ENCODE measurements around the gene CARM1. TPM values are rescaled to one million over a fixed set of nuclear protein-coding genes. Genes with fewer than 3 reads are reported as not detected.

Gene CARM1
- total RNA-seq, 1 experiment from 2014 or later: 103 TPM

DNA sequence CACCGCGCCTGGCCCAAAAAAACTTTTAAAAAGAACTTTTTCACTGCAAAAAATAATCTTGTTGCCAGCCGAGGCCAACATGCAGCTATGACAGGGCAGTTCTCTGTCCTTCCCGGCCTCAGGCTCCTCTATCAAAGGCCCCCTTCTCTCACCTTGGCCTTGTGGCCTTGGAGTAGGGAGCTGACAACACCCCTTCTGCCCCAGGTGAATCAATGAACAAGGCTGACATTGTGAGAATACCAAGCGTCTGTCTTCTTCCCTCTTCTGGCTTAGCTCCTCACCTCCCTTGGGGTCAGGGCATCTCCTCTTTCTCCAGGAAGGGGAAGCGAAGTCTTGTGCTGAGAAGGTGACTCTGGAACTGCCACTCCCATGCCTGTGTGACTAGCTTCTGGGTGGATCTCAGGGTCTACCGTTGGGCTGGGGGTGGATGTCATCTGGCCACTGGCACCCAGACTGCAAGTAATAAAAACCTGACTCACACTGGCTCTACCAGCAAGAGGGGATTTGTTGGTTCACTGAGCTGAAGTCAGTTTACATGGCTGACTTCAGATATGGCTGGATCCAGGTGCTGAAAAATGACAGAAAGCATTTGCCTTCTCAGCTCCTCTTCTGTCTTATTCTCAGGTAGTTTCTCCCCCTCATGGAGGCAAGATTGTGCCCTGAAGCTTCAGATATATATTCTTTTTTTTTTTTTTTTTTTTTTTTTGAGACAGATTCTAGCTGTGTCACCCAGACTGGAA lies 16.8 kb upstream of the CARM1 start:
- no peak overlapping the region for H3K4me3 ChIP-seq (replicated peaks in 1 of 2; ENCODE audit: low read depth in 1 of 2, low read length in 2 of 2)
- intact Hi-C loops (cut with micrococcal nuclease): no loop called here
- no peak overlapping the region for H3K9ac ChIP-seq (ENCODE audit: low read length)
- H3K79me2 ChIP-seq (ENCODE audit: insufficient read depth, low read length): no peaks in the 10 kb centered on the region
- no peaks in the 10 kb centered on the region for H3K9me3 ChIP-seq (ENCODE audit: control insufficient read depth in 1 of 2, insufficient read depth in 1 of 2, low read depth in 1 of 2, low read length in 2 of 2)
- no peak for TF ChIP-seq YY1 (IDR thresholded peaks at IDR 0.05; ENCODE audit: extremely low read depth, insufficient replicate concordance, low read depth, low read length)
- TF ChIP-seq, protein P1, sequence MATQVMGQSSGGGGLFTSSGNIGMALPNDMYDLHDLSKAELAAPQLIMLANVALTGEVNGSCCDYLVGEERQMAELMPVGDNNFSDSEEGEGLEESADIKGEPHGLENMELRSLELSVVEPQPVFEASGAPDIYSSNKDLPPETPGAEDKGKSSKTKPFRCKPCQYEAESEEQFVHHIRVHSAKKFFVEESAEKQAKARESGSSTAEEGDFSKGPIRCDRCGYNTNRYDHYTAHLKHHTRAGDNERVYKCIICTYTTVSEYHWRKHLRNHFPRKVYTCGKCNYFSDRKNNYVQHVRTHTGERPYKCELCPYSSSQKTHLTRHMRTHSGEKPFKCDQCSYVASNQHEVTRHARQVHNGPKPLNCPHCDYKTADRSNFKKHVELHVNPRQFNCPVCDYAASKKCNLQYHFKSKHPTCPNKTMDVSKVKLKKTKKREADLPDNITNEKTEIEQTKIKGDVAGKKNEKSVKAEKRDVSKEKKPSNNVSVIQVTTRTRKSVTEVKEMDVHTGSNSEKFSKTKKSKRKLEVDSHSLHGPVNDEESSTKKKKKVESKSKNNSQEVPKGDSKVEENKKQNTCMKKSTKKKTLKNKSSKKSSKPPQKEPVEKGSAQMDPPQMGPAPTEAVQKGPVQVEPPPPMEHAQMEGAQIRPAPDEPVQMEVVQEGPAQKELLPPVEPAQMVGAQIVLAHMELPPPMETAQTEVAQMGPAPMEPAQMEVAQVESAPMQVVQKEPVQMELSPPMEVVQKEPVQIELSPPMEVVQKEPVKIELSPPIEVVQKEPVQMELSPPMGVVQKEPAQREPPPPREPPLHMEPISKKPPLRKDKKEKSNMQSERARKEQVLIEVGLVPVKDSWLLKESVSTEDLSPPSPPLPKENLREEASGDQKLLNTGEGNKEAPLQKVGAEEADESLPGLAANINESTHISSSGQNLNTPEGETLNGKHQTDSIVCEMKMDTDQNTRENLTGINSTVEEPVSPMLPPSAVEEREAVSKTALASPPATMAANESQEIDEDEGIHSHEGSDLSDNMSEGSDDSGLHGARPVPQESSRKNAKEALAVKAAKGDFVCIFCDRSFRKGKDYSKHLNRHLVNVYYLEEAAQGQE (IDR thresholded peaks at IDR 0.05; ENCODE audit: low read depth): no peak
- no peak for TF ChIP-seq ZNF274 (IDR thresholded peaks at IDR 0.05; ENCODE audit: low read depth, low read length)
- TF ChIP-seq EZH2phosphoT487 (IDR thresholded peaks at IDR 0.05; ENCODE audit: borderline replicate concordance): no peak
- TF ChIP-seq JUND (IDR thresholded peaks at IDR 0.05): no peak
- no peak for TF ChIP-seq EZH2 (IDR thresholded peaks at IDR 0.05)
- TF ChIP-seq, protein P2, sequence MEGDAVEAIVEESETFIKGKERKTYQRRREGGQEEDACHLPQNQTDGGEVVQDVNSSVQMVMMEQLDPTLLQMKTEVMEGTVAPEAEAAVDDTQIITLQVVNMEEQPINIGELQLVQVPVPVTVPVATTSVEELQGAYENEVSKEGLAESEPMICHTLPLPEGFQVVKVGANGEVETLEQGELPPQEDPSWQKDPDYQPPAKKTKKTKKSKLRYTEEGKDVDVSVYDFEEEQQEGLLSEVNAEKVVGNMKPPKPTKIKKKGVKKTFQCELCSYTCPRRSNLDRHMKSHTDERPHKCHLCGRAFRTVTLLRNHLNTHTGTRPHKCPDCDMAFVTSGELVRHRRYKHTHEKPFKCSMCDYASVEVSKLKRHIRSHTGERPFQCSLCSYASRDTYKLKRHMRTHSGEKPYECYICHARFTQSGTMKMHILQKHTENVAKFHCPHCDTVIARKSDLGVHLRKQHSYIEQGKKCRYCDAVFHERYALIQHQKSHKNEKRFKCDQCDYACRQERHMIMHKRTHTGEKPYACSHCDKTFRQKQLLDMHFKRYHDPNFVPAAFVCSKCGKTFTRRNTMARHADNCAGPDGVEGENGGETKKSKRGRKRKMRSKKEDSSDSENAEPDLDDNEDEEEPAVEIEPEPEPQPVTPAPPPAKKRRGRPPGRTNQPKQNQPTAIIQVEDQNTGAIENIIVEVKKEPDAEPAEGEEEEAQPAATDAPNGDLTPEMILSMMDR (IDR thresholded peaks at IDR 0.05 in 2 of 3, conservative IDR thresholded peaks at IDR 0.05 in 1 of 3; ENCODE audit: borderline replicate concordance in 1 of 3, insufficient read depth in 1 of 3, low read depth in 2 of 3, low read length in 2 of 3): no peak
- no peak for TF ChIP-seq FOSL1 (IDR thresholded peaks at IDR 0.05; ENCODE audit: low read depth)
- no peak for TF ChIP-seq CBX3 (IDR thresholded peaks at IDR 0.05; ENCODE audit: low read depth)
- peaks cover 2 to 23% of the 10 kb centered on the region in 2 experiments; a peak in 2 of 4 replicates for H3K4me1 ChIP-seq (ENCODE audit: control insufficient read depth in 1 of 2, insufficient read depth in 2 of 2, low read length in 2 of 2)
- RAD21 ChIA-PET (ENCODE audit: low non-redundant PET in 1 of 2, low total read pairs in 2 of 2, uncharacterized antibody in 2 of 2, unreplicated experiment in 2 of 2): no interaction called here
- no peaks in the 10 kb centered on the region for H3K27me3 ChIP-seq (ENCODE audit: insufficient read depth, low read length)
- no peaks in the 10 kb centered on the region for H4K20me1 ChIP-seq (ENCODE audit: insufficient read depth)
- DNase-seq (ENCODE audit: low read depth, low spot score): no peak
- H2AFZ ChIP-seq (ENCODE audit: low read depth, low read length, poor library complexity, severe bottlenecking): no peak overlapping the region
- no peaks in the 10 kb centered on the region for H3K9me2 ChIP-seq (ENCODE audit: insufficient read depth)
- no peak for ATAC-seq
- no TSS peak for BruUV-seq (replicated peaks)
- CTCF ChIA-PET: interaction anchor here (0.6 to 5.7 kb wide), 5 partner anchors 10 to 155 kb away, joined by 3 to 47 read pairs (median 3); partner anchors contain the start of genes CARM1, DNM2 and TMED1
- no peaks in the 10 kb centered on the region for H3K36me3 ChIP-seq (ENCODE audit: control insufficient read depth in 1 of 2, insufficient read depth in 2 of 2, low read length in 2 of 2)
- POLR2A ChIA-PET: interaction anchor here (0.9 kb wide), 1 partner anchor 9 kb away, joined by 3 read pairs; no protein-coding TSS in a partner anchor
- H3K4me2 ChIP-seq (ENCODE audit: low read length): no peak overlapping the region
- H3K27ac ChIP-seq (ENCODE audit: low read depth, low read length): no peak overlapping the region
